ENCODE measurements around the gene CARD6. TPM values are rescaled to one million over a fixed set of nuclear protein-coding genes. Genes with fewer than 3 reads are reported as not detected.

CARD6 gene
- total and polyA plus RNA-seq, 9 of the 15 experiments (the other 6 are each of a cell fraction or from before 2014, with no cell fraction given) = 3.5 to 8.3 (median 5.9) TPM

GRCh38 chr5:40798801-40799210, 42.4 kb upstream of the CARD6 start (continued):
- TF ChIP-seq TFAP4 (CRISPR knock-in tag; IDR thresholded peaks at IDR 0.05; ENCODE audit: borderline replicate concordance) (no peak), HDAC3 (IDR thresholded peaks at IDR 0.05; ENCODE audit: borderline replicate concordance, partially characterized antibody) (no peak)

- Histone ChIP-seq H3K79me2 (ENCODE audit: control insufficient read depth, insufficient read depth, low read length) (peaks cover 58% of the 10 kb centered on the region), H3K9me1 (ENCODE audit: control insufficient read depth, insufficient read depth, low read length) (no peaks in the 10 kb centered on the region), H3K9ac (ENCODE audit: insufficient read depth in 1 of 2, low read depth in 2 of 2, low read length in 2 of 2) (peak overlapping the region in 1 of 2 experiments; percentile 72; a peak in 3 of 4 replicates), H3K4me2 (ENCODE audit: insufficient read depth, low read length) (peak overlapping the region; percentile 84), H2AFZ (ENCODE audit: low read depth, low read length) (peak overlapping the region; percentile 92), H3K27ac (ENCODE audit: extremely low read depth, low read depth, low read length) (peak overlapping the region; percentile 70), H3K27me3 (ENCODE audit: control insufficient read depth in 2 of 2, insufficient read depth in 2 of 2, low read length in 2 of 2) (no peaks in the 10 kb centered on the region), H3K4me3 (peak overlapping the region; percentile 94), H3K9me3 (replicated peaks; ENCODE audit: control insufficient read depth, insufficient read depth, low read depth, low read length) (no peaks in the 10 kb centered on the region), H4K20me1 (replicated peaks; ENCODE audit: control insufficient read depth, insufficient read depth, low read length) (peaks cover 4% of the 10 kb centered on the region), H3K4me1 (replicated peaks in 1 of 2; ENCODE audit: control insufficient read depth in 2 of 2, insufficient read depth in 2 of 2, low read length in 2 of 2) (peaks cover 35 to 38% of the 10 kb centered on the region in 2 experiments), H3K36me3 (ENCODE audit: control insufficient read depth, insufficient read depth, low read length) (peaks cover 13% of the 10 kb centered on the region; the same call in 2 of the 3 replicates)
- TSS peak; percentile 78 for BruUV-seq (replicated peaks)
- POLR2A ChIA-PET = interaction anchor here (1.0 to 1.7 kb wide), 2 partner anchors 12 to 30 kb away, joined by 3 to 6 read pairs; no protein-coding TSS in a partner anchor
- WGBS (ENCODE audit: insufficient coverage, low coverage, missing lambda C conversion rate) = 0% methylated on average over 1 of the region's 1 CpG
- FAIRE-seq (peak; percentile 6), DNase-seq (ENCODE audit: extremely low read depth in 1 of 4, low spot score in 3 of 4) (peak in 1 of 4 experiments; percentile 48), ATAC-seq (no peak)
- CTCF ChIA-PET (ENCODE audit: low intra/inter-chr PET ratio) = interaction anchor here (0.6 kb wide), 1 partner anchor 1056 kb away, joined by 3 read pairs; no protein-coding TSS in a partner anchor
- in situ Hi-C loops (cut with MboI) = no loop called here
- intact Hi-C loops (cut with micrococcal nuclease) = no loop called here
- TF ChIP-seq ERF (CRISPR knock-in tag; IDR thresholded peaks at IDR 0.05) = no peak
- TF ChIP-seq TCF7L2 (IDR thresholded peaks at IDR 0.05; ENCODE audit: low read depth, low read length) = no peak
- no peak for TF ChIP-seq ZNF133 (CRISPR knock-in tag; IDR thresholded peaks at IDR 0.05)
- peak; percentile 13; the same call in 1 of the 2 replicates for TF ChIP-seq HLTF (IDR thresholded peaks at IDR 0.05)
- TF ChIP-seq ZNF318 (IDR thresholded peaks at IDR 0.05; ENCODE audit: borderline replicate concordance in 1 of 2, low read depth in 1 of 2) = no peak
- no peak for TF ChIP-seq E2F5 (CRISPR knock-in tag; IDR thresholded peaks at IDR 0.05)
- TF ChIP-seq RAD51 (IDR thresholded peaks at IDR 0.05; ENCODE audit: borderline replicate concordance, low read depth) = no peak
- TF ChIP-seq KLF1 (tag; IDR thresholded peaks at IDR 0.05) = no peak
- TF ChIP-seq ZNF561 (CRISPR knock-in tag; conservative IDR thresholded peaks at IDR 0.05) = no peak
Observed at GRCh38 chr5:40799258-40799657, 41.9 kb upstream of the CARD6 start.
